ENCODE measurements around the gene RALGAPA2.

DNA sequence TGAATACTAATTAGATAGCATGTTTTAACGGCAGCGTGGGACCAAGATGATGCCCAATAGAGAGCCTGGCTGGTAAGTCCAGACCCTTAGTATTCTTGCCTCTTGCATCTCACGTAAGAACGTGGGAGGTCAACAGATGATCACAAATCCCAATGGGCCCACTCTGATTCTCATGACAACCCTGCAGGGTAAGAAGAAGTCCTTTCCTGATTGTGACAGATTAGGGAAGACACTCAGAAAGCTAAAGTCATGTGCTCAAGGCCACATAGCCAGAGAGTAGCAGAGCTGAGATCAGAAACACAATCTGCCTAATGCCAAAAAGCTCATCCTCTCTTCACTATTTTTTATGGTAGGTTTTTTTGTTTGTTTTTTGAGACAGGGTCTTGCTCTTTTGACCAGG lies 103.8 kb downstream of the RALGAPA2 start:
- TF ChIP-seq, protein P1, sequence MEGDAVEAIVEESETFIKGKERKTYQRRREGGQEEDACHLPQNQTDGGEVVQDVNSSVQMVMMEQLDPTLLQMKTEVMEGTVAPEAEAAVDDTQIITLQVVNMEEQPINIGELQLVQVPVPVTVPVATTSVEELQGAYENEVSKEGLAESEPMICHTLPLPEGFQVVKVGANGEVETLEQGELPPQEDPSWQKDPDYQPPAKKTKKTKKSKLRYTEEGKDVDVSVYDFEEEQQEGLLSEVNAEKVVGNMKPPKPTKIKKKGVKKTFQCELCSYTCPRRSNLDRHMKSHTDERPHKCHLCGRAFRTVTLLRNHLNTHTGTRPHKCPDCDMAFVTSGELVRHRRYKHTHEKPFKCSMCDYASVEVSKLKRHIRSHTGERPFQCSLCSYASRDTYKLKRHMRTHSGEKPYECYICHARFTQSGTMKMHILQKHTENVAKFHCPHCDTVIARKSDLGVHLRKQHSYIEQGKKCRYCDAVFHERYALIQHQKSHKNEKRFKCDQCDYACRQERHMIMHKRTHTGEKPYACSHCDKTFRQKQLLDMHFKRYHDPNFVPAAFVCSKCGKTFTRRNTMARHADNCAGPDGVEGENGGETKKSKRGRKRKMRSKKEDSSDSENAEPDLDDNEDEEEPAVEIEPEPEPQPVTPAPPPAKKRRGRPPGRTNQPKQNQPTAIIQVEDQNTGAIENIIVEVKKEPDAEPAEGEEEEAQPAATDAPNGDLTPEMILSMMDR (IDR thresholded peaks at IDR 0.05) = no peak
- no peak for TF ChIP-seq POLR2A (IDR thresholded peaks at IDR 0.05)

All from Peyer's patch (tissue), 4 donors.